ENCODE results near the gene FAM83B.

FAM83B gene

DNA sequence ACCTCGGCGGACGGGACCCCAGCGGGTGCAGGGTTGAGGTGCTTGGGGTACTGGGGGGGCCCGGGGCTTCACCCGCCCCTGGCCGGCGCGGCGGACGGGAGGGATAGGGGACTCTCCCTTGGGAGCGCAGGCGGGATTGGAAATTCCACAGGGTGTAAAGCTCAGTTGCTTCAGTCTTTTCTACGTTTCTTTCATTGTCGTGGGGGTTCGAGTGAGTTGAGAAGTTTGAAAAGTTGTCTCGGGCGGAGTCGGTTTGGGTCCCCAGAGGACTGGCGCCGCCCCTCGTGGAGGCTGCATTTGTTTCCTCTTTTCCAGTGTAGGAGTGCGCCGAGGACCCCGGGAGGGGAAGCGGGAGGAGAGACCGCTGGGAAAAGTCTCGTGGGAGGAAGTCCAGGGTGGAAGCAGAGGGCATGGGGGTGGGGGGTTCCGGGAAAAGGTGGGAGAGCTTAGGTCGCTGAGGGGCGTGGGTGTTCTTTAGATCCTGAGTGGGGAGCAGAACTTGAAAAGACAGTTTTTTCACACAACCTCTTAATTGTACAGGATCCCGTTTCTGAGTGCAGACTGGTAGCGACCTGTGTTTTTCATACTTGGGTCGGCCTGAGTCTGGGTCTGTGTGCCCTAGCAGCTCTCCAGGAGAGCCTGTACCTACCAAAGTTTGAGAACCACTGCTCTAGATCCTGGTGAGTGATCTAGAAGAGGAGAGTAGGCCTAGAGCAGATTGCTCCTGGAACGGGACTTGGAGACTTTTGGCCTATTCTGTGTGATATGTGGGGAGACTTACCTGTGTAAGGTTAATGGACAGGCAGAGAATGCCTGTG is 495 bp downstream of the FAM83B start:
- Histone ChIP-seq H3K79me2 (ENCODE audit: control insufficient read depth, low read length) (no peaks in the 10 kb centered on the region), H4K20me1 (ENCODE audit: control insufficient read depth, insufficient read depth, low read depth, low read length) (no peaks in the 10 kb centered on the region), H3K27ac (ENCODE audit: low read depth, low read length) (no peak overlapping the region), H3K4me2 (ENCODE audit: low read length) (no peak overlapping the region), H3F3A (ENCODE audit: control insufficient read depth, insufficient read depth) (no peaks in the 10 kb centered on the region), H3K9me2 (replicated peaks; ENCODE audit: control insufficient read depth, low read length) (no peaks in the 10 kb centered on the region), H3K4me1 (ENCODE audit: control insufficient read depth, low read length) (no peaks in the 10 kb centered on the region), H3K36me3 (ENCODE audit: control insufficient read depth, low read length) (no peaks in the 10 kb centered on the region), H3K27me3 (ENCODE audit: control insufficient read depth, low read length) (no peaks in the 10 kb centered on the region), H3K4me3 (ENCODE audit: low read length) (no peak overlapping the region), H3K9me3 (ENCODE audit: control insufficient read depth, insufficient read depth, low read length) (no peaks in the 10 kb centered on the region)
- TF ChIP-seq CTCF (IDR thresholded peaks at IDR 0.05; ENCODE audit: low read depth, low read length, poor library complexity, severe bottlenecking), result no peak
- no peak for TF ChIP-seq EZH2phosphoT487 (IDR thresholded peaks at IDR 0.05; ENCODE audit: borderline replicate concordance, low read length)

DNA sequence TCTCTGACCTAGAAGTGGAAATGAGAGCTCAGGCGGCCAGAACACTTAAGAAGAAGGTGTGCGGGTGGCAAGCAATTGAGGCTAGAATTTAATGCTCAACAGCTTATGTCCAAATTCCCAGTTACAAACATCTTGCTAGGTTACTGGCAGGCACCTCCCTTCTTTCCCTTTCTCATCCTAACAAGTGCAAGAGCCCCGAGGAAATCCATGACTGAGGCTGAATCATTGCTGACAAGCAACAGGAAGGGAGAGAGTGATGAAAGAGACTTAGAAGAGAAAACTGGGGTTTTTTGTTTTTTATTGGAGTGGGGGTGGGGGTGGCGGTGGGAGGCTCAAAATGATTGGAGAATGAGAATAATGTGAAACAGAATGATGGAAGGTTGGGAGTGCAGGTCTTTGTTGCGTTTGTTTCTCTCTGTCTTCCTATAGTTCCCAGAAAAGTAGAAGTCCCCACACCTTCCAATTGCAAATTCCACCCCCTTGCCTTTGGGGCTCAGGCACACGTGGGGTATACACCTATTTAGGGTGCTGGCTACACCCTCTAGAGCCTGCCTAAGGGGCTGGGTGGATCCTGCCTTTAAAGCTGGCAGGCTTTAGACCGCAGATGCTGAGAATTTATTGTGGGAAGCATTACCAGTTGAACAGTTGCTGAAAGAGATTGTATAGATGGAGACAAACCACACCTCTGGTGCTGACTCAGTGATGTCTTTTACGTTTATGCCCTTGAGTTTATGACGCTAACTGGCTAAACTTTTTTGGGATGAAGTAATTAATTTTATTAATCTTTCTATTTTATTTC is 1.4 kb downstream of the FAM83B start:
- Histone ChIP-seq H3K4me2 (ENCODE audit: low read length) (no peak overlapping the region), H3K4me3 (ENCODE audit: low read length) (no peak overlapping the region), H3K36me3 (ENCODE audit: control insufficient read depth, low read length) (no peaks in the 10 kb centered on the region), H3K79me2 (ENCODE audit: control insufficient read depth, low read length) (no peaks in the 10 kb centered on the region), H3K27me3 (ENCODE audit: control insufficient read depth, low read length) (no peaks in the 10 kb centered on the region), H3K4me1 (ENCODE audit: control insufficient read depth, low read length) (no peaks in the 10 kb centered on the region), H3K9me2 (replicated peaks; ENCODE audit: control insufficient read depth, low read length) (no peaks in the 10 kb centered on the region), H3F3A (ENCODE audit: control insufficient read depth, insufficient read depth) (no peaks in the 10 kb centered on the region), H4K20me1 (ENCODE audit: control insufficient read depth, insufficient read depth, low read depth, low read length) (no peaks in the 10 kb centered on the region), H3K27ac (ENCODE audit: low read depth, low read length) (no peak overlapping the region), H3K9me3 (ENCODE audit: control insufficient read depth, insufficient read depth, low read length) (no peaks in the 10 kb centered on the region)
- TF ChIP-seq CTCF (IDR thresholded peaks at IDR 0.05; ENCODE audit: low read depth, low read length, poor library complexity, severe bottlenecking) (no peak), EZH2phosphoT487 (IDR thresholded peaks at IDR 0.05; ENCODE audit: borderline replicate concordance, low read length) (no peak)

GRCh38 chr6:54850114-54850513 is 3.5 kb downstream of the FAM83B start:
- TF ChIP-seq CTCF (IDR thresholded peaks at IDR 0.05; ENCODE audit: low read depth, low read length, poor library complexity, severe bottlenecking) (no peak), EZH2phosphoT487 (IDR thresholded peaks at IDR 0.05; ENCODE audit: borderline replicate concordance, low read length) (no peak)
- H3K4me3 ChIP-seq (ENCODE audit: low read length), result no peak overlapping the region
- no peaks in the 10 kb centered on the region for H3K36me3 ChIP-seq (ENCODE audit: control insufficient read depth, low read length)
- H4K20me1 ChIP-seq (ENCODE audit: control insufficient read depth, insufficient read depth, low read depth, low read length), result no peaks in the 10 kb centered on the region
- H3K9me3 ChIP-seq (ENCODE audit: control insufficient read depth, insufficient read depth, low read length), result no peaks in the 10 kb centered on the region
- no peaks in the 10 kb centered on the region for H3K27me3 ChIP-seq (ENCODE audit: control insufficient read depth, low read length)
- H3K79me2 ChIP-seq (ENCODE audit: control insufficient read depth, low read length), result no peaks in the 10 kb centered on the region
- no peak overlapping the region for H3K27ac ChIP-seq (ENCODE audit: low read depth, low read length)
- no peaks in the 10 kb centered on the region for H3F3A ChIP-seq (ENCODE audit: control insufficient read depth, insufficient read depth)
- H3K4me2 ChIP-seq (ENCODE audit: low read length), result no peak overlapping the region
- no peaks in the 10 kb centered on the region for H3K4me1 ChIP-seq (ENCODE audit: control insufficient read depth, low read length)
- no peaks in the 10 kb centered on the region for H3K9me2 ChIP-seq (replicated peaks; ENCODE audit: control insufficient read depth, low read length)

Data from DOHH2 (cell line).